GM19452 (cell line): ENCODE results near the gene DNAJB11.

Source experiments
- ATAC-seq: cut with Tn5 transposase; IDR thresholded peaks from one replicate; pipeline ENCODE4 v1.9.1; 2021; ENCODE audit not compliant: unreplicated experiment

The DNAJB11 gene

DNA sequence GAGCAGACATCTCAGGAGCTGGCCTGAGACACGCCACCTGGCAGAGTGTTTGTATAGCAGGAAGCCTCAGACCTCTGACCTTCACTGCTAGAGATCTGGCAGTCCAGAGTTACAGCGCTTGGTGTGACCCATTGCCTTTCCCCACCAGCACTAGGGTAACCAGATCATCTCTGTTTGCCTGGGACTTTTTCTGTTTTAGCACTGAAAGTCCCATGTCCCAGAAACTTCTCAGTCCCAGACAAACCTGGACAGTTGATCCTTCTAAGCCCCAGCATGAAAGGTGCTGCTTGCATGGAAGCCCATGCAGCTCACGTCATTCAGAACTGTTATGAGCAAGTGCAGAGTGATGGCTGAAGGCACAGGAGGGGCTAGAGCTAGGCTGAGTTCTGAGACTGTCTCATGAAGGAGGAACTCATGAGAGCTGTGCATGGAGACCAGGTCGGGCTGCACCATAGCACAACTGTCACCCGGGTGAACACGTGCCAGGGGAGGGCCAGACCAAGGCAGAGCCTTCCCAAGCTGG, 24.1 kb downstream of the DNAJB11 start:
- ATAC-seq: no peak

DNA sequence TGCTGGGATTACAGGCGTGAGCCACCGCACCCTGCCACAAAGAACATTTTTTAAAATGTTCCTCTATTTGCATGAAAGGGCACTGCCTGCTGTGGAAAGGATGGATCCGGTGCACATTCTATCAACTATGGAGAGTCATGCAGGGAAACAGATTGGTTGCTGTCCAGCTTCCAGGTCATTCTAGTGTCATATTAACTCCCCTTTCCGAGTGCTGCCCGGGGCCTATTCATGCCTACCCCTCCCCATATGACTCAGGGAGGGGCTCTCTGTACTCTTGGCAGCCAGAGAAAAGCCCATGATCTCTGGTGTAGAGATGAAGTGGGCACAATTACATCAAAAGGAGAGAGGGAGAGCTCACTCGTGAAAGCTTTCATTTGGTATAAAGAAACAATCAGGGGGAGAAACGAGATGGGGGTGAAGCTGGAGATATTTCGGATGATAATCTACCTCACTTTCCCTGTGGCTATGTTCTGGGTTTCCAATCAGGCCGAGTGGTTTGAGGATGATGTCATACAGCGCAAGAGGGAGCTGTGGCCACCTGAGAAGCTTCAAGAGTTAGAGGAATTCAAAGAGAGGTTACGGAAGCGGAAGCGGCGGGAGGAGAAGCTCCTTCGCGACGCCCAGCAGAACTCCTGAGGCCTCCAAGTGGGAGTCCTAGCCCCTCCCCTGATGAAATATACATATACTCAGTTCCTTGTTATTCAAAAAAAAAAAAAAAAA, 26.2 kb downstream of the DNAJB11 start:
- ATAC-seq: no peak

DNA sequence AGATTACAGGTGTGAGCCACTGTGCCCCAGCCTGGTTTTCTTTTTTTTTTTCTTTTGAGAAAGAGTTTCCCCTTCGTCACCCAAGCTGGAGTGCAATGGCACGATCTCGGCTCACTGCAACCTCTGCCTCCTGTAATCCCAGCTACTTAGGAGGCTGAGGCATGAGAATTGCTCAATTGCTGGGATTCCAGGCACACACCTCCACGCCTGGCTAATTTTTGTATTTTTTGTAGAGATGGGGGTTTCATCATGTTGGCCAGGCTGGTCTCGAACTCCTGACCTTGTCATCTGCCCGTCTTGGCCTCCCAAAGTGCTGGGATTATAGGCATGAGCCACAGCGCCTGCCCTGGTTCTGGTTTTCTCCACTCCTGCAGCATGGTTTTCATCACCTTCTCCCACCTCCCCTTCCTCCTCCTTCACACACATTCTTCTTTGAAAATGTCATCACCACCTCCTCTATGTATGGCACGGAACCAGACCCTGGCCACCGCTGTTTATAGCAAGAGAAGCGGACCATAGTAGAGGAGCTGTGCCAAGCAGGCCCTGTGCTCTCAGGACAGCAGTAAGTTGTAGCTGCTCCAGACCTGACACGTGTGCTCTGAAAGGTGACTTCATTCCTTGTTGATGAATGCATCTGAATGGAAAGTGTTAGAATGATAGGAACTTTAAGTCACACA, 27.7 kb downstream of the DNAJB11 start:
- ATAC-seq: no peak

DNA sequence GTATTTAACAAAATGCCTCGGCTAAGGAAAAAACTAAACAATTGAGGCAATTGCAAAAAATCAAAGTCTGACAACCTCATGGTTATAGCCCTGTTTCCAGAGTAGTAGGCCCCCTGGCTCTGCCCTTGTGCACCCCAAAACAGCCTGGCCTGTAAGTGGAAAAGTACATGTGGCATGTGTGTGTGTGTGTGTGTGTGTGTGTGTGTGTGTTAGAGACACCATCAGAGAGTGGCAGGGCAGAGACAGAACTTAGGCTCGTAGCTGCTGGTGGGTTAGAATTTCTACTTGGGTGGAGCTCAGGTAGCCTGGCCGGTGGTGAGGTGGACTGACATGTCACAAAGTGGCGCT, 28.2 kb downstream of the DNAJB11 start:
- ATAC-seq: no peak

DNA sequence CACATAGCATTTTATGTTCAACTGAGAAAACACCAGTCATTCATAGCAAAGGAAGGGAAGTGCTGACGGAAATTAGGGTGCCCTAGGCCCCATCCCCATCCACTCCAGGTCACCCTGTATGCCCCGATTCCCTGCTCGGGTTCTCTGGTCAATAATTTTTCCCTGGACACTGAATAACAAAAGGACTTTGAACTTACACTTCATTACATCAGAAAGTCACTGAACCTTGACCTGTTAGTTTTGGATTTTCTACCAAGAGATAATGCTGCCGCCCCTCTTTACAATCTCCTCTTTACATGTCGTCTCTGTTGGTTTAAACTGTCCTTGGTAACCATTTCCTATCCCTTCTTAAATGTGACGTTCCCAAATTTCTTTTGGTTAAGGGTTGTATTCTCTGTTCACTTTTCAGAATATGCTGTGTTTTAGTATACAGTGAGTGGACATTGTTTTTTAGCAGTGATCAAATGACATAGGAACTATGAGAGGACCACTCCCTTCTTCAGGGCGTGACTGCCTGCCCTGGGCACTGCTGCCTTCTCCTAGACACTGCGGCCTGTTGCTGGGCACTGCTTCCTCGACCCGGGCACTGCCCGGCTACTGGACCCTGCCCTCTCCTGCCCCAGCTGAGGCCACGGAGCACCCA, 28.7 kb downstream of the DNAJB11 start:
- ATAC-seq: no peak

DNA sequence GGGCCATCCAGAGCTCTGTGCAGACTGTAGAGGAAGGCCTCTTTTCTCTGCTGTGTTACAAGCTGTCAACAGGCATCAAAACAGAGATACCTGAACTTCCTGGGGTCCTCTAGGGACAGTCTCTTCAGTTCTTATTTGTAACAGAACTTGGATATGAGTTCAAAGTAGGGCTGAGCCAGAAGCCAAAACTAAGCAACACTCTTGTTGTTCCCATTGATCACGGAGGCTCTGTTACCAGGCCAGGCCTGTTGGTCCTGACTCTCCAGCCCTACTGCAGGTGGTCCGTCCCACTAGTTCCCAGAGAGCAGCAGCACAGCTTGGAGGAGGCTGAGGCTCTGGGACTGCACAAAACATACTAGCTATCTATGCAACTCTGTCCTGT, 29.3 kb downstream of the DNAJB11 start:
- no peak for ATAC-seq

DNA sequence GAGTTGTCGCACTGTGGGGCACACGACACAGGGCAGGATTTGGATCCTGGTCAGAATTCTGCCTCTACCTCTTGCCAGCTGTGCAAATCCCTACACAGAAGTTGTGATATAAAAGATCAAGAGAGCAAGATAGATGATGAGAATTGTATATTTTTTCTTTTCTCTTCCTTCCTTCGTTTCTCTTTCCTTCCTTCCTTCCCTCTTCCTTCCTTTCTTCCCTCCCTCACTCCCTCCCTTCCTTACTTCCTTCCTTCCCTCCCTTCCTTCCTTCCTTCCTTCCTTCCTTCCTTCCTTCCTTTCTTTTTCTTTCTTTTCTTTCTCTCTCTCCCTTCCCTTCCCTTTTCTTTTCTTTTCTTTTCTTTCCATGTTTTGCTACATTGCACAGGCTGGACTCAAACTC, 30.4 kb downstream of the DNAJB11 start:
- ATAC-seq: no peak

DNA sequence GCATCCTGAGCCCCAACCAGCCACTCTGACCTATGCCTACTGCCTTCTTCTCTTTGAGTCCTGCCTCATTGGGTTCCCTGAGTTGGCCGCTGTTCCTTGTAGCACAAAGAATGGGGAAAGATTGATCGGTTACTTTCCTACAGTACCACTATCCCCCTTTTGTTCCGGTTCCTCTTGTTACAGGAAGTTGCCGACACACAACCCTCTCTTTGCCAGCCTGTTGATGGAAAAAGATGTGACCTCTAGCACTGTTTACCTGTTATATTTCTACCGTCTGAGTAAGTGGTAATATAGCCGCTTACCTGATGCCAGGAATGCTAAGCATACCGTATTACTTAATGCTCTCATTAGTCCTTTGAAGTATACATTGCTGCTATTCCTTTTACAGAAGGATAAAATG, 32.6 kb downstream of the DNAJB11 start:
- ATAC-seq: no peak

DNA sequence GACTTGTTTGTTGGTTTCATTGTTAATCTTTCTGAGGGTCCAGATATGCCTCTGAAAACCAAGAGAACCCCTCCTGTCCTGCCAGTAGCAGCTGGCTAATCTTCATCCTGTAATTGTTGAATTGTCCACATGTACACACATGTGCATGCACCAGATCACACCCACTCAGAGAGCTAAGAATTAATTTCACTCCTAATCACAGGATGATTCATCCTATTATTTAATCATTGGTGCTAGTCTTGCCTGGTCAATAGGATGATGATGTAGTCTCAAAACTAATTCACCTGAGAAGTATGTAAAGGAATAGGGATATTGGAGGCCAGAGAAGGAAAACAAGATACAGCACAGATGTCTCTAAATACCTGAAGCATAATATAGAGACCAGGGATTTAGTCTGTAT, 34.6 kb downstream of the DNAJB11 start:
- no peak for ATAC-seq

DNA sequence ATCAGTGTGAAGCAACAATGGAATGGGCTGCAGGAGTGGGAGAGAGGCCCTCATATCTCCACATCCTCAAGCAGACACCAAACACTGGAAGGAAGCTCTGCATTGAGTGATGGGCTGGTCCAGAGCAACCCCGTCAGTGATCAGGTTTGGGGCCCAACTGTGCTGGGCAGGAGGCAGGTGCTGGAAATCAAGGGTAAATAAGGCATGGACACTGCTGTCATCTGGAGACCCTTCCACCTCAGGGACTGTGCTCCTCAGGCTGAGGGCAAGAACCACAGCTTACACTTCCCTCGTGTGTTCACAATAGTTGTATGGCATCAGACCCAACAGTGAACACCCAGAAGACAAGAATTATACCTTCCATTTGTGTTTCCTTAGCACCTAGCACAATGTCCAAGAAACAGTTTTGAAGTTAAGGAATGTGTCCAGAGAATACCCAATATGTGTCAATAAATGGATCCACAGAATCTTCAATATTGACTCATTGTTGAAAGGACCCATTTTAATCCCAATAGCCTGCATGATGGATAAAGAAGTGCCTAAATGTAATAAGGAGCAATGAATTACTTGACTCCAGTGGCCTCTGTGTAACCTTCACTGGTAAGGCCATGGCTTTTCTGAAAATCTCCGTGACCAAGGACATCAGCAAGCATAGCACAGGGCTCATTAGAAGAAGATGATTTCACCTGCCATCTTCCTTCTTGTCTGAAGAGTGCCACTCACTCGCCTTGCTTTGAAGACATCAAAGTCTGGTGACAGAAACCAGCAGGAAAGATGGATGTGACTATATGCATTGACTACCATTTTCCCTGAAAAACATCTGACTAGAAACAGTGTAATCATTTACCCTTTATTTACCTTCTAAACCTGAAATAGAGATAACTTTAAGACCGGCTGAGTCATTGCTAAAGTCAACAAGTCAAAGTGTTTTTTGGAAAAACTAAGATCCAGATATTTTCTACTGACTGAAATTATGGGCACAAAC, 35.3 kb downstream of the DNAJB11 start:
- ATAC-seq: no peak

DNA sequence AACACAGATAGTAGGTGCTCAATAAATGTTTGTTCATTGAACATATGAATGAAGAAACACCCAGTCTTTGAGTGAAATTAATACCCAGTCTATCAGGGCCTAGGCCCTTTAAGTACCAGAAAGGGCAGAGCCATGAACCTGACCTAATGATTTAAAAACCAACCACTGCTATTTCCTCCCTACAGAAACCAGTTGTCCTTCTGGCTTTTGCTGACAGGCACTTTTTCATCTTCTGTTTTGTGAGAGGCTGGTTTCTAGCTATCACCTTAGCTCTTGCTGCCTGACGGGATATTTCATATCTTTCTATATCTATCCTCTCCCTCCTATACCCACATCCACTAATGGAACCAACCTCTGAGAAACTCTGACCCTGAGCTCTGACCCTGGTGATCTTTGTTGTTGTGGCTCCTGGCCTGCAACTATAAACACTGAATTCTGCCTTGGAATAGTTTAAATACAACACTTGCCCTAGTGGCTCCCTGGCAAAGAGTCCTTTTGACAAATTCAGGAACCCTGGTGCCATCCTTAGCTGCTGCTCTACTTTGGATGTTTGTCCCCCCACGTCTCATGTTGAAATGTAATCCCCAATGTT, 38.2 kb downstream of the DNAJB11 start:
- ATAC-seq: no peak

DNA sequence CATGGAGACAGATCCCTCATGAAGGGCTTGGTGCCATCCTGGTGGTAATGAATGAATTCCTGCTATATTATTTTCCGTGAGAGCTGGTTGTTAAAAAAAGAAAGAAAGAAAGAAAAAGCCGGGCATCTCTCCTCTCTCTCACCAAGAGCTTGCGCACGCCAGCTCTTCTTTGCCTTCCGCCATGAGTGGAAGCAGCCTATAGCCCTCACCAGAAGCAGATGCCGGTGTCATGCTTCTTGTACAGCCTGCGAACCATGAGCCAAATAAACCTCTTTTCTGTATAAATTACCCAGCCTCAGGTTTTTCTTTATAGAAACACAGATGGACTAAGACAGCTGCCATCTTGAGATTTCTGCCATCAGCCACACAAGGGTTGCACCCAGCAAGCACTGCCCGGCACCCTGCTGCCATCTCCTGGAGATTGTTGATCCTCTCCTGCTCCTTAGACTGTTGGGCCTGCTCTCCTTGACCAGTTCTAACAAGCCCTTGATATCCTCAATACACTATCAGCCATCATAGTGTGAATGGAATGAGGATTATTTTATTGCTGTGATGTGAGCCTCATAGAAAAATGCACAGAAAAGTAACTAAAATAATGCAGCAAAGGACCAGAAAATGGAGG, 38.8 kb downstream of the DNAJB11 start:
- no peak for ATAC-seq

DNA sequence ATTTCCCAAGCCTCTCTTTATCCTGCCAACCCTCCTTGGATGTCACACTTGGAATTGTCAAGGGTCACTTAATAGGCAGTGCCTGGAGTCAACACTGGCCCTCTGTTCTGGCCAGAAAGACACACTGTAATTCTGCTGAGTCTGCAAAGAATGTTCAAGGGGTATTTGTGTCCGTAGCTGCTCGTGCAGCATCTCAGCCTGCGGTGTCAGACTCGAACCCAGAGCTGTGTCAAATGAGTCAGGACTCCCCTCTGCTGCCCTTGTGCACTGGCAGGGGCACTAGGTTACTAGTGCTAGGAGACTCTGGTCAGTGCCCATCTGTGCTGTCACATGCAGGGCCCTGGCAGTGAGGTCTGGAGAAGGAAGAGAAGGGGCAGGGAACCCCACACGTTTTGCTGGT, 41.5 kb downstream of the DNAJB11 start:
- ATAC-seq: no peak

DNA sequence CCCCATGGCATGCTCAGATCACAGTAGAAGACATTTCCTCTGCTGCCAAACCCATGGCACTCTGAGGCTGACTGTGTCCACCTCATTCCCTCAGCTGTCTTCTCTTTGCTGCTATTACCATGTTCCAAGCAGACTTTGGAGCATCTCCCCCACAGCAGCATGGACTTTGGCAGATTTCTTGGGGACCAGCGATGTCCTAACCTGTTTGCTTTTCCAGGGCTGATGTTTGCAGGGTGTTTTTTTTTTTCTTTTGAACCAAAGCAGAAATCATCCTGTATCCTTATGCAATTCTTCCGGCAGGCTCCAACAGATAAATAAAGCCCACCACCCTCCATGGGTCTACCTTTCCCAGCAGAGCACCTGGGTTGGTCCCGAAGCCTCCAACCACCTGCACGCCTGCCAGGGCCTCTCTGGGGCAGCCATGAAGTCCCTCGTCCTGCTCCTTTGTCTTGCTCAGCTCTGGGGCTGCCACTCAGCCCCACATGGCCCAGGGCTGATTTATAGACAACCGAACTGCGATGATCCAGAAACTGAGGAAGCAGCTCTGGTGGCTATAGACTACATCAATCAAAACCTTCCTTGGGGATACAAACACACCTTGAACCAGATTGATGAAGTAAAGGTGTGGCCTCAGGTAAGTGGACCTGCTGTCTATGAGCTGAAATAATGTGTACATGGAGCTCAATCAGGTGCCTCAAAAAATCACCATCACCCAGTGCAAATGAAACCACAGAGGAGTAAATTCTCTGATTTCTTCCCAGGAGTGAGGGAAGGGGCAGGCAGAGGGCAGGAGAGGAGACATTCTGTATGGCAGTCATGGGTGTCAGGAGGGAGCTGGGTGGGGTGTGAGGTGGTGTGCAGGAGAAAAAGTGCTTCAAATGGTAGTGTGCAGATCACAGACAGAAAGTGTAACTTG, 42.5 kb downstream of the DNAJB11 start, which contains the start of gene AHSG:
Gene AHSG, plus strand, starts transcription at position 340 of the 916 bp plus-strand sequence. Its CDS starts 82 bp downstream, at position 422.
- no peak for ATAC-seq

DNA sequence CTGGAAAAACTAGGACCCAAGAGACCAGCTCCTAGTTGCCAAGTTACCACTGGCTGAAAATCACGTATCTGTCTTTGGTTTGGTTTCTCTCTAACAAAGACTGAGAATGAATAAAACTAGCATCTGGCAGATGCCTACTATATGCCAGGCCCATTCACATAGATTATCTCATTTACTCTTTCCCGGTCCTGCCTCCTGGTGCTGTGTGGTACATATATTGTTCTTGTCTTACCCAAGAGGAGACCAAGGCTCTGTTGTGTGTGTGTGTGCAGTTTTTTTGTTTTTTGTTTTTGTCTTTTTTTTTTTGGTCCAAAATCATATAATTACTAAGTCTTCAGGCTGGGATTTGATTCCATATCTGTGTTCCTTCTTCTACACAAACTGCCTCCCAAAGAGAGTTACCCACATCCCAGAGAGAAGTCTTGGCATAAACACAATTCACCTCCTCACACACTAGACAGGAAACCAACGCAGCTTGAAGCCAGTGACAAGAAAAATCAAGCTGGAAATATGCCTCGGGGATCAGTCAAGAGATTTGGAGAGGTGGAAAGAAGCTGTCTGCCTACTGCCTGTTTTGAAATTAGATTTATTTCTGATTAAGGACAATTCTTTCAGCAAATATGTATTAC, 43.2 kb downstream of the DNAJB11 start:
- ATAC-seq: no peak

DNA sequence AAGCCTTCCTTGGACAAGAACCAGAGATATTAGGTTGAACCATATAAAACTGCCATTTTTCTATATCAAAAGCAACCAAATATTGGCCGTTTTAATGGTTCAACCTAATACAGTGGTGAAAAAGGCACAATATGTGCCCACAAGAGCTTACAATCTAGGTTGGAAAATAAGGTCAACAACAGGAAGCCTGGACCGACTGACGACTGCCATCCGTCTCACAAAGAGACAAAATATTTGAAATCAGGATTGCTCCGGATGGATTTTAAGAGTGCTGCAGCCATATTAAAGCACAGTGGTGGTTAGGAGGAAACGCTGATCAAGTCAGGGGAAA, 43.7 kb downstream of the DNAJB11 start:
- no peak for ATAC-seq

DNA sequence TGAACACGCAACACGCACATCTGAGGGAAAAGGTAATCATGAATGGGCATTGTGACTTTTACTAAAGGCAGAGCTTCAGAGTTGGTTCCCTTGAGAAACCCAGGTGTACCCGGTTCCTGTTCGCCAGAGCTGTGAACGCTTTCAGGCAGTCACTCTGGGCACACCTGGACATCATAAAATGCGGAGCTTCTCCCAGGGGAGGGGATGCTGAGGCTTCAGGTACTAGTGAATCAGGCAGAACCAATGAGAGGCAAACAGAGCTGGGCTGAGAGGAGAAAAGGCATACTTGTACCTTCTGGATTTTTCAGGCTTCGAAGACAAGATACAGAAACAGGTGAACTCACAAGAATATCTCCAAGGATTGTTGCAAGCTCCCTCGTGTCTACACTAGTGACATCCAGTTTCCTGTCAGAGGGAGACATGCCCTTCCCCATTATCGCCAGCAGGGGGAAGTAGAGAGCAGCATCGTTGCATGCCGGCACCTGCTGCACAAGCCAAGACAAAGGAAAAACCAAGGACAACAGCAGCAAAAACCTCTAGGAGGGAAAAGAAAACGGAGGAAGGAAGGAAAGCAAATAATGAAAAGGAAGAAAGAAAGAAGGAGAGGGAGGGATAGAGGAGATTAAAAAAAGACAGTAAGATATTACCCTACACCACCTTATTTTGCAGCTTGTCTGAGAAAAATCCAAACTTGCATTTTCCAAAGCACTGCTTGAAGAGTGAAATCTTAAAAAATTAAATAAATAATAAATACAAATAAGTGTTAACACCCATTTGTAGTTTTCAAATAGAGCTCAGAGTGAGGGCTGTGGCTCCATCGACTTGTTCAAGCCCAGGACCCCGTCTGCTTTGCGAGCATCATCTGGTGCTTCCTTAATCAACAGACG, 44.3 kb downstream of the DNAJB11 start:
- no peak for ATAC-seq

DNA sequence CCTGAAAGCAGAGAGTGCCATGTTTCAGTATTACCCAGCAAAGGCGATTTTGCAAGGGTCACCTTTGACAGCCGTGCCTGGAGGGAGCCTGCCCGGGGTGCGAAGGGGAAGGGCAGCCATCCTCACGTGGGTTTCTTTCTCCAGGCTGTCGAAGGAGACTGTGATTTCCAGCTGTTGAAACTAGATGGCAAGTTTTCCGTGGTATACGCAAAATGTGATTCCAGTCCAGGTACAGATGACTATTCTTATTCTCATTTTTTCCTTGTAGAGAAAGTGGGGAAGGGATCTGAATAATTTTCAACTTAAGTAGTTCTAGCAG, 45.7 kb downstream of the DNAJB11 start:
- no peak for ATAC-seq
